ENCODE measurements around the gene NDUFB1.

NDUFB1 gene
- long read RNA-seq, transcript NDUFB1-201 (3 exons, 528 nt) = major isoform, 16 of 16 reads
- long read RNA-seq, partial matches to known transcripts = 0 of 16 reads
- long read RNA-seq, other reads (novel, unspliced or antisense) = 0 of 16 reads

- H3K4me3 ChIP-seq (replicated peaks; ENCODE audit: insufficient read depth, low read length) = peak within 1 kb of the TSS; percentile 81
- TF ChIP-seq GABPA (IDR thresholded peaks at IDR 0.05; ENCODE audit: low read depth) (no peak), POLR2AphosphoS5 (IDR thresholded peaks at IDR 0.05; ENCODE audit: low read depth) (peak; percentile 93), CTCF (IDR thresholded peaks at IDR 0.05; ENCODE audit: insufficient read depth, low read length) (no peak), SPI1 (IDR thresholded peaks at IDR 0.05; ENCODE audit: borderline replicate concordance, low read depth) (peak; percentile 8; the same call in 1 of the 2 replicates)
- TF ChIP-seq, protein P1, sequence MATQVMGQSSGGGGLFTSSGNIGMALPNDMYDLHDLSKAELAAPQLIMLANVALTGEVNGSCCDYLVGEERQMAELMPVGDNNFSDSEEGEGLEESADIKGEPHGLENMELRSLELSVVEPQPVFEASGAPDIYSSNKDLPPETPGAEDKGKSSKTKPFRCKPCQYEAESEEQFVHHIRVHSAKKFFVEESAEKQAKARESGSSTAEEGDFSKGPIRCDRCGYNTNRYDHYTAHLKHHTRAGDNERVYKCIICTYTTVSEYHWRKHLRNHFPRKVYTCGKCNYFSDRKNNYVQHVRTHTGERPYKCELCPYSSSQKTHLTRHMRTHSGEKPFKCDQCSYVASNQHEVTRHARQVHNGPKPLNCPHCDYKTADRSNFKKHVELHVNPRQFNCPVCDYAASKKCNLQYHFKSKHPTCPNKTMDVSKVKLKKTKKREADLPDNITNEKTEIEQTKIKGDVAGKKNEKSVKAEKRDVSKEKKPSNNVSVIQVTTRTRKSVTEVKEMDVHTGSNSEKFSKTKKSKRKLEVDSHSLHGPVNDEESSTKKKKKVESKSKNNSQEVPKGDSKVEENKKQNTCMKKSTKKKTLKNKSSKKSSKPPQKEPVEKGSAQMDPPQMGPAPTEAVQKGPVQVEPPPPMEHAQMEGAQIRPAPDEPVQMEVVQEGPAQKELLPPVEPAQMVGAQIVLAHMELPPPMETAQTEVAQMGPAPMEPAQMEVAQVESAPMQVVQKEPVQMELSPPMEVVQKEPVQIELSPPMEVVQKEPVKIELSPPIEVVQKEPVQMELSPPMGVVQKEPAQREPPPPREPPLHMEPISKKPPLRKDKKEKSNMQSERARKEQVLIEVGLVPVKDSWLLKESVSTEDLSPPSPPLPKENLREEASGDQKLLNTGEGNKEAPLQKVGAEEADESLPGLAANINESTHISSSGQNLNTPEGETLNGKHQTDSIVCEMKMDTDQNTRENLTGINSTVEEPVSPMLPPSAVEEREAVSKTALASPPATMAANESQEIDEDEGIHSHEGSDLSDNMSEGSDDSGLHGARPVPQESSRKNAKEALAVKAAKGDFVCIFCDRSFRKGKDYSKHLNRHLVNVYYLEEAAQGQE (IDR thresholded peaks at IDR 0.05; ENCODE audit: insufficient replicate concordance, low read depth) = peak; percentile 76
- DNase-seq (ENCODE audit: low read depth in 1 of 2, low spot score in 1 of 2) = peak; percentile 62 to 84
- H3K27me3 ChIP-seq (ENCODE audit: insufficient read depth, poor library complexity, severe bottlenecking) = no peaks in the 10 kb centered on the region
- peak within 1 kb of the TSS; percentile 99 for H3K27ac ChIP-seq (replicated peaks)
These were observed at the start of gene NDUFB1, which contains the start of gene CPSF2 for GRCh38 chr14:92121670-92122350. Gene NDUFB1, minus strand, starts transcription at chr14:92121706. Its CDS starts 4,069 bp downstream, at chr14:92117637. Gene CPSF2, plus strand, starts transcription at chr14:92121969. Its CDS starts 9,016 bp downstream, at chr14:92130985.

DNA sequence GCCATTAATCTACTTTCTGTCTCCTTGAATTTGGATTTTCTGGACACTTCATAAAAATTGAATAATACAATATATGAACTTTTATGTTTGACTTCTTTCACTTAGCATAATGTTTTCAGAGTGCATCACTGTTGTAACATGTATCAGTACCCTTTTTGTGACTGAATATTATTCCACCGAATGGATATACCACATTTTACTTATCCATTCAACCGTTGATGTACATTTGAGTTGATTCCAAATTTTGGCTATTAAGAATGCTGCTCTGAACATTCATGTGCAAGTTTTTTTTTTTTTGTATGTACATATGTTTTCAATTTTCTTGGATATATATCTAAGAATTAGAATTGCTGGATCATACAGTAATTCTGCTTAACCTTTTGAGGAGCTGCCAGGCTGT lies 43.5 kb upstream of the NDUFB1 start:
- TF ChIP-seq POLR2AphosphoS5 (IDR thresholded peaks at IDR 0.05; ENCODE audit: low read depth) (no peak), GABPA (IDR thresholded peaks at IDR 0.05; ENCODE audit: low read depth) (no peak), CTCF (IDR thresholded peaks at IDR 0.05; ENCODE audit: insufficient read depth, low read length) (no peak), SPI1 (IDR thresholded peaks at IDR 0.05; ENCODE audit: borderline replicate concordance, low read depth) (no peak)
- TF ChIP-seq, protein P1 (IDR thresholded peaks at IDR 0.05; ENCODE audit: insufficient replicate concordance, low read depth) = no peak
- Histone ChIP-seq H3K27ac (replicated peaks) (no peak overlapping the region), H3K27me3 (ENCODE audit: insufficient read depth, poor library complexity, severe bottlenecking) (no peaks in the 10 kb centered on the region), H3K4me3 (replicated peaks; ENCODE audit: insufficient read depth, low read length) (no peak overlapping the region)
- DNase-seq (ENCODE audit: low read depth in 1 of 2, low spot score in 1 of 2) = no peak

GRCh38 chr14:92161521-92161920 lies 40.0 kb upstream of the NDUFB1 start:
- no peak overlapping the region for H3K4me3 ChIP-seq (replicated peaks; ENCODE audit: insufficient read depth, low read length)
- H3K27me3 ChIP-seq (ENCODE audit: insufficient read depth, poor library complexity, severe bottlenecking) = no peaks in the 10 kb centered on the region
- DNase-seq (ENCODE audit: low read depth in 1 of 2, low spot score in 1 of 2) = no peak
- no peak for TF ChIP-seq POLR2AphosphoS5 (IDR thresholded peaks at IDR 0.05; ENCODE audit: low read depth)
- no peak for TF ChIP-seq CTCF (IDR thresholded peaks at IDR 0.05; ENCODE audit: insufficient read depth, low read length)
- no peak for TF ChIP-seq SPI1 (IDR thresholded peaks at IDR 0.05; ENCODE audit: borderline replicate concordance, low read depth)
- no peak for TF ChIP-seq GABPA (IDR thresholded peaks at IDR 0.05; ENCODE audit: low read depth)
- TF ChIP-seq, protein P1 (IDR thresholded peaks at IDR 0.05; ENCODE audit: insufficient replicate concordance, low read depth) = no peak
- H3K27ac ChIP-seq (replicated peaks) = no peak overlapping the region

Data from HL-60 (cell line).